Stimulated activated CD8-positive, alpha-beta memory T cell treated with anti-CD3 and anti-CD28 coated beads, Interleukin-7, amount 100 ng/mL, for 48 hours (primary cell): Measurements from ENCODE around the gene NIT1.
"Not testable (repeated sequence)": the region's sequence is repeated elsewhere in the genome, so short reads cannot be mapped to it uniquely, and the experiment has no call there.

Source experiments
- DNase-seq, 2 donors: peaks; one replicate each; pipeline ENCODE4 v3.0.0-alpha.2; 2020; ENCODE audit warnings: low read depth in 1 of 2; ENCODE audit errors: extremely low read depth in 1 of 2

Gene NIT1

GRCh38 chr1:161111527-161111926, 6.4 kb upstream of the NIT1 start:
- no peak for DNase-seq

GRCh38 chr1:161113915-161114314, 4.0 kb upstream of the NIT1 start:
- no peak for DNase-seq

- DNase-seq, result no peak
Measured at GRCh38 chr1:161114556-161114955, 3.3 kb upstream of the NIT1 start.

- peak in 1 of 2 donors; percentile 61 for DNase-seq
Measured at GRCh38 chr1:161115132-161115711, 2.7 kb upstream of the NIT1 start.

- DNase-seq, result not testable (repeated sequence)
Measured at GRCh38 chr1:161115961-161116360, 1.9 kb upstream of the NIT1 start.

GRCh38 chr1:161119092-161119903, 1.4 kb downstream of the NIT1 start:
- DNase-seq, result peak in 1 of 2 donors; percentile 66

GRCh38 chr1:161121042-161121650, 3.2 kb downstream of the NIT1 start:
- DNase-seq, result no peak

- no peak for DNase-seq
Measured at GRCh38 chr1:161121834-161122233, 3.9 kb downstream of the NIT1 start.

GRCh38 chr1:161122967-161123366, 5.1 kb downstream of the NIT1 start:
- DNase-seq, result no peak

- DNase-seq, result no peak
Measured at GRCh38 chr1:161127649-161128048, 9.7 kb downstream of the NIT1 start.

GRCh38 chr1:161128591-161129420, 10.9 kb downstream of the NIT1 start:
- no peak for DNase-seq

GRCh38 chr1:161130266-161130665, 12.4 kb downstream of the NIT1 start:
- no peak for DNase-seq

GRCh38 chr1:161131523-161132409, 13.9 kb downstream of the NIT1 start:
- DNase-seq, result no peak

GRCh38 chr1:161132410-161133219, 14.7 kb downstream of the NIT1 start, which contains the start of gene DEDD:
TSS of gene DEDD (minus strand) at chr1:161132667. CDS start at chr1:161124462, 8,205 bp downstream.
- peak; percentile 77 to 92 for DNase-seq

- no peak for DNase-seq
Measured at GRCh38 chr1:161133220-161133740, 15.4 kb downstream of the NIT1 start.

GRCh38 chr1:161137881-161138280, 20.0 kb downstream of the NIT1 start:
- DNase-seq, result no peak

- no peak for DNase-seq
Measured at GRCh38 chr1:161138431-161138830, 20.5 kb downstream of the NIT1 start.

- DNase-seq, result no peak
Measured at GRCh38 chr1:161139766-161140165, 21.9 kb downstream of the NIT1 start.
